ENCODE measurements around the gene CPN2.

DNA sequence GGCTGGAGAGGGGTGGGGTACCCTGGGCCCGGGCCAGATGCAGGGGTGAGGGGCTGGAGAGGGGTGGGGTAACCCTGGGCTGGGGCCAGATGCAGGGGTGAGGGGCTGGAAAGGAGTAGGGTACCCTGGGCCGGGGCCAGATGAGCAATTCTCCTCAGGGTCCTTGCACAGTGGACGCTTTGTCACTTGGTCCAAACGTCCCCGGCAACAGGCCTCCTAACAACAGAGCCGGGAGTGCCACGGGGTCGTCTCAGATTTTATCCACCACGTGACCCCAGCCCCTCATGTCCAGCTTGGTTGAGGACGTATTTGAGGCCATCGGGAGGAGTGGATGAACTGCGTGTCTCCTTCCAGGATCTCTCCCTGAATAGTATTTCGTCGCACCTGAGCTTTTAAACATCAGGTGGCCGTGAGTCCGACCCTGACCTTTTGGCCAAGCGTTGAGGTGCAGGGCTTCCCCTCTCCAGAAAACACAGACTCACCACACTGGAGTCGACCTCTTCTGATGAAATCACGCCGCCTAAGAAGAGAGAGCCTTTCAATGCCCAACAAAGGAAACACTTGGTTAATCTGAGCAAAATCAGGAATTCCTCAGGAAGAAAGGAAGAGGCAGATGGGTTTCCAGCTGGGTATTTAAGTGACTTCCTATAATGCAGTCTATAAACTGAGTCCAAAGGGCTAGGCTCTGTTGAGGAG, 31.2 kb upstream of the CPN2 start:
- TF ChIP-seq CTCF (IDR thresholded peaks at IDR 0.05): no peak
- no peak for TF ChIP-seq POLR2A (IDR thresholded peaks at IDR 0.05; ENCODE audit: low read depth)

Data from esophagus muscularis mucosa (tissue), 3 donors.